HEK293 (cell line): Measurements from ENCODE around the gene UQCC2.

Experiments used
- BCL11A ChIP-seq: fragments of 450-650 bp; formaldehyde crosslinking; IDR thresholded peaks from 2 replicates; pipeline ENCODE4 v1.5.1; 2016; ENCODE audit warnings: low read depth, missing biosample characterization, missing genetic modification characterization
- BCL11B ChIP-seq: fragments of 450-650 bp; formaldehyde crosslinking; IDR thresholded peaks from 2 replicates; pipeline ENCODE4 v1.5.1; 2016; ENCODE audit warnings: low read depth, missing biosample characterization, missing genetic modification characterization
- GLI2 ChIP-seq: fragments of 450-650 bp; formaldehyde crosslinking; IDR thresholded peaks from 2 replicates; pipeline ENCODE4; 2017; ENCODE audit warnings: missing biosample characterization, missing genetic modification characterization, low read depth, borderline replicate concordance
- ZNF274 ChIP-seq, 2 experiments: fragments of 200-500 bp in 1 of 2; fragments of 450-650 bp in 1 of 2; sonication (Bioruptor generic) in 1 of 2; formaldehyde crosslinking in 1 of 2; IDR thresholded peaks; 2 replicates each; pipeline versions ENCODE4 v1.5.1 to v1.6.1; 2014 to 2016; ENCODE audit warnings: borderline replicate concordance in 1 of 2, inconsistent platforms in 1 of 2, low read length in 1 of 2, missing biosample characterization in 1 of 2, missing genetic modification characterization in 1 of 2
- ZNF324 ChIP-seq: fragments of 450-650 bp; formaldehyde crosslinking; IDR thresholded peaks from 2 replicates; pipeline ENCODE4 v1.5.1; 2016; ENCODE audit warnings: missing biosample characterization, missing genetic modification characterization
- ZNF48 ChIP-seq: fragments of 450-650 bp; formaldehyde crosslinking; IDR thresholded peaks from 2 replicates; pipeline ENCODE4 v1.5.1; 2016; ENCODE audit warnings: missing biosample characterization, missing genetic modification characterization
- ZNF596 ChIP-seq: fragments of 450-650 bp; IDR thresholded peaks from 2 replicates; pipeline ENCODE4 v1.5.0; 2018; ENCODE audit warnings: missing biosample characterization, mild to moderate bottlenecking, missing genetic modification characterization, moderate library complexity
- ZNF629 ChIP-seq: fragments of 450-650 bp; formaldehyde crosslinking; IDR thresholded peaks from 2 replicates; pipeline ENCODE4 v1.5.1; 2017; ENCODE audit warnings: missing biosample characterization, missing genetic modification characterization
- ZNF677 ChIP-seq: fragments of 450-650 bp; IDR thresholded peaks from 2 replicates; pipeline ENCODE4 v1.5.0; 2018; ENCODE audit warnings: missing biosample characterization, mild to moderate bottlenecking, missing genetic modification characterization, moderate library complexity
- ZNF76 ChIP-seq: fragments of 450-650 bp; formaldehyde crosslinking; IDR thresholded peaks from 2 replicates; pipeline ENCODE4; 2016; ENCODE audit warnings: low read depth, missing biosample characterization, missing genetic modification characterization, borderline replicate concordance
- ZSCAN30 ChIP-seq: fragments of 450-650 bp; IDR thresholded peaks from 2 replicates; pipeline ENCODE4 v1.5.1; 2018; ENCODE audit warnings: missing biosample characterization, mild to moderate bottlenecking, missing genetic modification characterization, moderate library complexity
- TF ChIP-seq, protein P1 (sequence below): fragments of 450-650 bp; formaldehyde crosslinking; IDR thresholded peaks from 2 replicates; pipeline ENCODE4 v1.5.1; 2016; ENCODE audit warnings: missing biosample characterization, missing genetic modification characterization
- TF ChIP-seq, protein P2 (sequence below): fragments of 450-650 bp; formaldehyde crosslinking; IDR thresholded peaks from 2 replicates; pipeline ENCODE4 v1.5.1; 2016; ENCODE audit warnings: missing biosample characterization, missing genetic modification characterization

DNA sequence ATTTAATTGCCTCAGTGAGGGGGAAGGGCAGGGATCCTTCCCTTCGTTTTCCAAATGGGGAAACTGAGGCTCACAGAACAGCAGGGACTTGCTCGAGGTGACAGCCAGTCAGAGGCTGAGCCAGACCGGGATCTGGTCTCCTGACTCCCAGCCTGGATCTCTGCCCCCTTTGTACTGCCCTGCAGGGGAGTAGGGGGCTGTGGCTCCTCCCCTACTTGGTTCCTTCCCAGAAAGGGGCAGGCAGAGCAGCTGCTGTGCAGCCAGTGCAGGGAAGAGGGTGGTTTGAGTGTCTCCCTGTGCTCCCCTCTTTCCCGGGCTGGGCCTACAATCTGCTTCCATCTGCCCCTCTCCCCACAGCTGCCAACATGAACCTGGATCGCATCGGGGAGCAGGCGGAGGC, 37.6 kb downstream of the UQCC2 start:
- TF ChIP-seq ZNF324 (tag by site-specific recombination), result no peak
- TF ChIP-seq GLI2 (tag by site-specific recombination), result no peak
- no peak for TF ChIP-seq ZNF596
- TF ChIP-seq, protein P1, sequence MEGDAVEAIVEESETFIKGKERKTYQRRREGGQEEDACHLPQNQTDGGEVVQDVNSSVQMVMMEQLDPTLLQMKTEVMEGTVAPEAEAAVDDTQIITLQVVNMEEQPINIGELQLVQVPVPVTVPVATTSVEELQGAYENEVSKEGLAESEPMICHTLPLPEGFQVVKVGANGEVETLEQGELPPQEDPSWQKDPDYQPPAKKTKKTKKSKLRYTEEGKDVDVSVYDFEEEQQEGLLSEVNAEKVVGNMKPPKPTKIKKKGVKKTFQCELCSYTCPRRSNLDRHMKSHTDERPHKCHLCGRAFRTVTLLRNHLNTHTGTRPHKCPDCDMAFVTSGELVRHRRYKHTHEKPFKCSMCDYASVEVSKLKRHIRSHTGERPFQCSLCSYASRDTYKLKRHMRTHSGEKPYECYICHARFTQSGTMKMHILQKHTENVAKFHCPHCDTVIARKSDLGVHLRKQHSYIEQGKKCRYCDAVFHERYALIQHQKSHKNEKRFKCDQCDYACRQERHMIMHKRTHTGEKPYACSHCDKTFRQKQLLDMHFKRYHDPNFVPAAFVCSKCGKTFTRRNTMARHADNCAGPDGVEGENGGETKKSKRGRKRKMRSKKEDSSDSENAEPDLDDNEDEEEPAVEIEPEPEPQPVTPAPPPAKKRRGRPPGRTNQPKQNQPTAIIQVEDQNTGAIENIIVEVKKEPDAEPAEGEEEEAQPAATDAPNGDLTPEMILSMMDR (tag by site-specific recombination), result no peak
- TF ChIP-seq ZNF274 (IDR thresholded peaks at IDR 0.05; ENCODE audit: low read length), result no peak
- TF ChIP-seq ZNF274 (tag by site-specific recombination; IDR thresholded peaks at IDR 0.05; ENCODE audit: borderline replicate concordance), result no peak
- TF ChIP-seq ZNF48 (tag by site-specific recombination), result no peak
- no peak for TF ChIP-seq ZNF629 (tag by site-specific recombination)
- no peak for TF ChIP-seq ZNF76 (tag by site-specific recombination)
- TF ChIP-seq BCL11A, result no peak
- no peak for TF ChIP-seq ZNF677
- TF ChIP-seq, protein P2, sequence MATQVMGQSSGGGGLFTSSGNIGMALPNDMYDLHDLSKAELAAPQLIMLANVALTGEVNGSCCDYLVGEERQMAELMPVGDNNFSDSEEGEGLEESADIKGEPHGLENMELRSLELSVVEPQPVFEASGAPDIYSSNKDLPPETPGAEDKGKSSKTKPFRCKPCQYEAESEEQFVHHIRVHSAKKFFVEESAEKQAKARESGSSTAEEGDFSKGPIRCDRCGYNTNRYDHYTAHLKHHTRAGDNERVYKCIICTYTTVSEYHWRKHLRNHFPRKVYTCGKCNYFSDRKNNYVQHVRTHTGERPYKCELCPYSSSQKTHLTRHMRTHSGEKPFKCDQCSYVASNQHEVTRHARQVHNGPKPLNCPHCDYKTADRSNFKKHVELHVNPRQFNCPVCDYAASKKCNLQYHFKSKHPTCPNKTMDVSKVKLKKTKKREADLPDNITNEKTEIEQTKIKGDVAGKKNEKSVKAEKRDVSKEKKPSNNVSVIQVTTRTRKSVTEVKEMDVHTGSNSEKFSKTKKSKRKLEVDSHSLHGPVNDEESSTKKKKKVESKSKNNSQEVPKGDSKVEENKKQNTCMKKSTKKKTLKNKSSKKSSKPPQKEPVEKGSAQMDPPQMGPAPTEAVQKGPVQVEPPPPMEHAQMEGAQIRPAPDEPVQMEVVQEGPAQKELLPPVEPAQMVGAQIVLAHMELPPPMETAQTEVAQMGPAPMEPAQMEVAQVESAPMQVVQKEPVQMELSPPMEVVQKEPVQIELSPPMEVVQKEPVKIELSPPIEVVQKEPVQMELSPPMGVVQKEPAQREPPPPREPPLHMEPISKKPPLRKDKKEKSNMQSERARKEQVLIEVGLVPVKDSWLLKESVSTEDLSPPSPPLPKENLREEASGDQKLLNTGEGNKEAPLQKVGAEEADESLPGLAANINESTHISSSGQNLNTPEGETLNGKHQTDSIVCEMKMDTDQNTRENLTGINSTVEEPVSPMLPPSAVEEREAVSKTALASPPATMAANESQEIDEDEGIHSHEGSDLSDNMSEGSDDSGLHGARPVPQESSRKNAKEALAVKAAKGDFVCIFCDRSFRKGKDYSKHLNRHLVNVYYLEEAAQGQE (tag by site-specific recombination), result no peak
- no peak for TF ChIP-seq ZSCAN30
- no peak for TF ChIP-seq BCL11B (tag by site-specific recombination)
